Left lobe of liver (tissue), 2 donors: ENCODE measurements around the gene CEACAM1. TPM values are rescaled to one million over a fixed set of nuclear protein-coding genes. Genes with fewer than 3 reads are reported as not detected.
"Not testable (repeated sequence)": the region's sequence is repeated elsewhere in the genome, so short reads cannot be mapped to it uniquely, and the experiment has no call there.

Experiments used
- ATAC-seq: fragments of 200-7000 bp; cut with Tn5 transposase; one replicate; pipeline ENCODE4 v1.9.1; 2020; ENCODE audit warnings: mild to moderate bottlenecking, moderate library complexity
- DNase-seq: peaks from one replicate; pipeline ENCODE4 v3.0.0-alpha.2; 2020; ENCODE audit warnings: low spot score
- total RNA-seq: library from RNA; stranded (reverse); gene quantifications from one replicate; pipeline ENCODE4 v1.2.1, GENCODE V29; 2021
- donor health status: DM: no; HTN: no; CAD: no; lungs with moderate emphysema.
- donor health status: DM: no; HTN: yes; CAD: no.

The CEACAM1 gene
- total RNA-seq, 1 donor from 2014 or later = 27.0 TPM

- ATAC-seq (no peak), DNase-seq (no peak)
These were observed 15.5 kb downstream of the CEACAM1 start for GRCh38 chr19:42512743-42513304.

GRCh38 chr19:42512130-42512636, 16.1 kb downstream of the CEACAM1 start:
- ATAC-seq = no peak
- DNase-seq = no peak

- no peak for ATAC-seq
- no peak for DNase-seq
These were observed 16.9 kb downstream of the CEACAM1 start for GRCh38 chr19:42511340-42511739.

- DNase-seq (no peak), ATAC-seq (no peak)
These were observed 19.3 kb downstream of the CEACAM1 start for GRCh38 chr19:42508892-42509444.

GRCh38 chr19:42505066-42505465, 23.2 kb downstream of the CEACAM1 start:
- ATAC-seq = no peak
- no peak for DNase-seq

- DNase-seq (no peak), ATAC-seq (no peak)
These were observed 26.5 kb downstream of the CEACAM1 start for GRCh38 chr19:42501733-42502132.

GRCh38 chr19:42501243-42501642, 27.0 kb downstream of the CEACAM1 start:
- not testable (repeated sequence) for DNase-seq, ATAC-seq

GRCh38 chr19:42498169-42498757, 30.0 kb downstream of the CEACAM1 start:
- no peak for DNase-seq
- peak; percentile 73 for ATAC-seq

- ATAC-seq = peak; percentile 92
- DNase-seq = peak; percentile 77
These were observed 30.7 kb downstream of the CEACAM1 start for GRCh38 chr19:42497492-42498168.

GRCh38 chr19:42496460-42497133, 31.7 kb downstream of the CEACAM1 start:
- DNase-seq = no peak
- ATAC-seq = no peak

GRCh38 chr19:42495663-42496062, 32.6 kb downstream of the CEACAM1 start:
- DNase-seq (no peak), ATAC-seq (no peak)

GRCh38 chr19:42494321-42494720, 34.0 kb downstream of the CEACAM1 start:
- no peak for DNase-seq
- ATAC-seq = peak; percentile 45

GRCh38 chr19:42488783-42489521, 39.3 kb downstream of the CEACAM1 start:
- ATAC-seq (no peak), DNase-seq (no peak)

- no peak for ATAC-seq
- no peak for DNase-seq
These were observed 40.5 kb downstream of the CEACAM1 start for GRCh38 chr19:42487798-42488178.

GRCh38 chr19:42487032-42487797, 41.1 kb downstream of the CEACAM1 start:
- DNase-seq (no peak), ATAC-seq (no peak)

GRCh38 chr19:42485036-42485435, 43.2 kb downstream of the CEACAM1 start:
- not testable (repeated sequence) for DNase-seq
- ATAC-seq = peak; percentile 24

GRCh38 chr19:42480335-42481095, 47.8 kb downstream of the CEACAM1 start:
- DNase-seq = no peak
- peak; percentile 16 for ATAC-seq

GRCh38 chr19:42479736-42480135, 48.5 kb downstream of the CEACAM1 start:
- no peak for ATAC-seq
- DNase-seq = no peak

GRCh38 chr19:42478765-42479311, 49.4 kb downstream of the CEACAM1 start:
- ATAC-seq (no peak), DNase-seq (no peak)
